ENCODE data around the gene PCDHA2.
"Not testable (repeated sequence)": the region's sequence is repeated elsewhere in the genome, so short reads cannot be mapped to it uniquely, and the experiment has no call there.

Gene PCDHA2

DNA sequence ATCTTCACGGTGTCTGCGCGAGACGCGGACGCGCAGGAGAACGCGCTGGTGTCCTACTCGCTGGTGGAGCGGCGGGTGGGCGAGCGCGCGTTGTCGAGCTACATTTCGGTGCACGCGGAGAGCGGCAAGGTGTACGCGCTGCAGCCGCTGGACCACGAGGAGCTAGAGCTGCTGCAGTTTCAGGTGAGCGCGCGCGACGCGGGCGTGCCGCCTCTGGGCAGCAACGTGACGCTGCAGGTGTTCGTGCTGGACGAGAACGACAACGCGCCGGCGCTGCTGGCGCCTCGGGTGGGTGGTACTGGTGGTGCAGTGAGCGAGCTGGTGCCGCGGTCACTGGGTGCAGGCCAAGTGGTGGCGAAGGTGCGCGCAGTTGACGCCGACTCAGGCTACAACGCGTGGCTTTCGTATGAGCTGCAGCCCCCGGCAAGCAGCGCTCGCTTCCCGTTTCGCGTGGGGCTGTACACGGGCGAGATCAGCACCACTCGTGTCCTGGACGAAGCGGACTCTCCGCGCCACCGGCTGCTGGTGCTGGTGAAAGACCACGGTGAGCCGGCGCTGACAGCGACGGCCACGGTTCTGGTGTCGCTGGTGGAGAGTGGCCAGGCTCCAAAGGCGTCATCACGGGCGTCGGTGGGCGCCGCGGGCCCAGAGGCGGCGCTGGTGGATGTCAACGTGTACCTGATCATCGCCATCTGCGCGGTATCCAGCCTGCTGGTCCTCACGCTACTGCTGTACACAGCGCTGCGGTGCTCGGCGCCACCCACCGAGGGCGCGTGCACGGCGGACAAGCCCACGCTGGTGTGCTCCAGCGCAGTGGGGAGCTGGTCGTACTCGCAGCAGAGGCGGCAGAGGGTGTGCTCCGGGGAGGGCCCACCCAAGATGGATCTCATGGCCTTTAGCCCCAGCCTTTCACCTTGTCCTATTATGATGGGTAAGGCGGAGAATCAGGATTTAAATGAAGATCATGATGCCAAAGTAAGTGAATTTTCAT is 35.2 kb downstream of the PCDHA2 start:
- Mint-ChIP-seq H3K9me3 (peaks cover 16 to 17% of the 10 kb centered on the region in 2 donors), H3K27me3 (peaks cover 35 to 58% of the 10 kb centered on the region in 2 donors)
- not testable (repeated sequence) for H3K4me3 Mint-ChIP-seq

DNA sequence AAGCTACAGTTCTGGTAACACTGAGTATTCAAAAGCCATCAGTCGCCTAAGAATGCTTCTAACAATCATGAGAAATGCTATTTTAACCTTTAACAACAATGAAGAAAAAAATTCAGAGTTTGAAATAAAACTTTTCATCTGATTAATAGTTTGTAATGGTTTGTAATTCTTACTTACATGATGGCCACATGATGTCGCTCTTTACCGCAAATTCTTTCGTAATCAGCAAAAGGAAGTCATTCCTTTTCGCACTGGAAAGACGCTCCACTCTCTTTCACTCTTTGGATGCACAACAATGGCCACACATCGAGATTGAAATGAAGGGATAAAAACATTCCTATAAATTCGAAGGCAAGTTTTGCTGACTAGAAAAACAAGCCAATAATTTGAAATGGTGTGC is 39.3 kb downstream of the PCDHA2 start, which contains the start of gene PCDHA7:
PCDHA7 (plus strand) TSS at position 277 of the 400 bp plus-strand sequence; CDS start at position 392, 115 bp downstream.
- H3K27ac Mint-ChIP-seq = peak within 1 kb of the TSS; percentile 73
- DNase-seq (no peak), ATAC-seq (replicated peaks) (no peak)
- peaks cover 2 to 11% of the 10 kb centered on the region in 2 donors for H3K36me3 Mint-ChIP-seq
- no peak within 1 kb of the TSS for H3K4me3 Mint-ChIP-seq
- H3K27me3 Mint-ChIP-seq = peaks cover 16 to 35% of the 10 kb centered on the region in 2 donors
- H3K4me1 Mint-ChIP-seq = no peaks in the 10 kb centered on the region
- peaks cover 16 to 17% of the 10 kb centered on the region in 2 donors for H3K9me3 Mint-ChIP-seq

More for the DNA sequence above, 35.2 kb downstream of the PCDHA2 start:
- not testable (repeated sequence) for H3K27ac Mint-ChIP-seq; H3K36me3 Mint-ChIP-seq; ATAC-seq (replicated peaks); H3K4me1 Mint-ChIP-seq; DNase-seq

DNA sequence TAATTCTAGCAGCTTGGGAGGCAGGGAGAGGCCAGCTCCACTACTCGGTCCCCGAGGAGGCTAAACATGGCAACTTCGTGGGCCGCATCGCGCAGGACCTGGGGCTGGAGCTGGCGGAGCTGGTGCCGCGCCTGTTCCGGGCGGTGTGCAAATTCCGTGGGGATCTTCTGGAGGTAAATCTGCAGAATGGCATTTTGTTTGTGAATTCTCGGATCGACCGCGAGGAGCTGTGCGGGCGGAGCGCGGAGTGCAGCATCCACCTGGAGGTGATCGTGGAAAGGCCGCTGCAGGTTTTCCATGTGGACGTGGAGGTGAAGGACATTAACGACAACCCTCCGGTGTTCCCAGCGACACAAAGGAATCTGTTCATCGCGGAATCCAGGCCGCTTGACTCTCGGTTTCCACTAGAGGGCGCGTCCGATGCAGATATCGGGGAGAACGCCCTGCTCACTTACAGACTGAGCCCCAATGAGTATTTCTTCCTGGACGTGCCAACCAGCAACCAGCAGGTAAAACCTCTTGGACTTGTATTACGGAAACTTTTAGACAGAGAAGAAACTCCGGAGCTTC is 39.9 kb downstream of the PCDHA2 start:
- H3K9me3 Mint-ChIP-seq = peaks cover 16 to 17% of the 10 kb centered on the region in 2 donors
- peaks cover 2 to 11% of the 10 kb centered on the region in 2 donors for H3K36me3 Mint-ChIP-seq
- H3K4me3 Mint-ChIP-seq; DNase-seq; ATAC-seq (replicated peaks); H3K4me1 Mint-ChIP-seq: not testable (repeated sequence)
- peaks cover 19 to 34% of the 10 kb centered on the region in 2 donors for H3K27me3 Mint-ChIP-seq
- H3K27ac Mint-ChIP-seq = peak overlapping the region; percentile 73

DNA sequence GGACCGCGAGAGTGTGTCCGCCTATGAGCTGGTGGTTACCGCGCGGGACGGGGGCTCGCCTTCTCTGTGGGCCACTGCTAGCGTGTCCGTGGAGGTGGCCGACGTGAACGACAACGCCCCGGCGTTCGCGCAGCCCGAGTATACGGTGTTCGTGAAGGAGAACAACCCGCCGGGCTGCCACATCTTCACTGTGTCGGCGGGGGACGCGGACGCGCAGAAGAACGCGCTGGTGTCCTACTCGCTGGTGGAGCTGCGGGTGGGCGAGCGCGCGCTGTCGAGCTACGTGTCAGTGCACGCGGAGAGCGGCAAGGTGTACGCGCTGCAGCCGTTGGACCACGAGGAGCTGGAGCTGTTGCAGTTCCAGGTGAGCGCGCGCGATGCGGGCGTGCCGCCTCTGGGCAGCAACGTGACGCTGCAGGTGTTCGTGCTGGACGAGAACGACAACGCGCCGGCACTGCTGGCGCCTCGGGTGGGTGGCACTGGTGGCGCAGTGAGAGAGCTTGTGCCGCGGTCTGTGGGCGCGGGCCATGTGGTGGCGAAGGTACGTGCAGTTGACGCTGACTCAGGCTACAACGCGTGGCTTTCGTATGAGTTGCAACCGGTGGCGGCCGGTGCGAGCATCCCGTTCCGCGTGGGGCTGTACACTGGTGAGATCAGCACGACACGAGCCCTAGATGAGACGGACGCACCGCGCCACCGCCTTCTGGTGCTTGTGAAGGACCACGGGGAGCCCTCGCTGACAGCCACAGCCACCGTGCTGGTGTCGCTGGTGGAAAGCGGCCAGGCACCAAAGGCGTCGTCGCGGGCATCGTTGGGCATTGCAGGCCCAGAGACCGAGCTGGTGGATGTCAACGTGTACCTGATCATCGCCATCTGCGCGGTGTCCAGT is 41.2 kb downstream of the PCDHA2 start:
- Mint-ChIP-seq H3K9me3 (peaks cover 16 to 23% of the 10 kb centered on the region in 2 donors), H3K4me1 (no peaks in the 10 kb centered on the region), H3K36me3 (peaks cover 2 to 11% of the 10 kb centered on the region in 2 donors), H3K27ac (peak overlapping the region; percentile 20), H3K4me3 (no peak overlapping the region), H3K27me3 (peaks cover 27 to 42% of the 10 kb centered on the region in 2 donors)
- DNase-seq (no peak), ATAC-seq (replicated peaks) (no peak)

DNA sequence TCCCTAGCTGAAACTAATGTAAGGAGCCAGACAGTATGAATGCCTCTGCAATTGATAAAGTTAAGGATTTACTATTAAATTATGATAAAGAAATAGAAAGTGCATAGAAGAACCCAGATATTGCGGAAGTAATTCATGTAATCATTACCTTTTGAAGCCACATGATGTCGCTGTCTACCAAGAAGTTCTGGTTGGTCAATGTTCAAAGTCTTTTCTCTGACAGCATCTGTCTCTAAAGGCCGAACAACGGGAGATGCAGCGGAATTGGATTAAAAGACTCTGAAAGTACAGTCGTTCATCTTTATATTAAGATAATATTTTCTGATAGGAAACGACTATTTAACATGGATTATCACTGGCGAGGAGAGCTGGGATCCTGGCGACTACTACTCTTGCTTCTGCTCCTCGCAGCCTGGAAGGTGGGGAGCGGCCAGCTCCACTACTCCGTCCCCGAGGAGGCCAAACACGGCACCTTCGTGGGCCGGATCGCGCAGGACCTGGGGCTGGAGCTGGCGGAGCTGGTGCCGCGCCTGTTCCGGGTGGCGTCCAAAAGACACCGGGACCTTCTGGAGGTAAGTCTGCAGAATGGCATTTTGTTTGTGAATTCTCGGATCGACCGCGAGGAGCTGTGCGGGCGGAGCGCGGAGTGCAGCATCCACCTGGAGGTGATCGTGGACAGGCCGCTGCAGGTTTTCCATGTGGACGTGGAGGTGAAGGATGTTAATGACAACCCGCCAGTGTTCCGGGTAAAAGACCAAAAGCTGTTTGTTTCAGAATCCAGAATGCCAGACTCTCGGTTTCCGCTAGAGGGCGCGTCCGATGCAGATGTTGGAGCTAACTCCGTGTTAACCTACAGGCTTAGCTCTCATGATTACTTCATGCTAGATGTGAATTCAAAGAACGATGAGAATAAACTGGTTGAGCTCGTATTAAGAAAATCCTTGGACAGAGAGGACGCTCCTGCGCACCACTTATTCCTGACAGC is 46.6 kb downstream of the PCDHA2 start, which contains the start of gene PCDHA8:
PCDHA8 (plus strand) TSS at position 210 of the 985 bp plus-strand sequence; CDS start at position 345, 135 bp downstream.
- Mint-ChIP-seq H3K9me3 (peaks cover under 1 to 13% of the 10 kb centered on the region in 2 donors), H3K4me1 (no peaks in the 10 kb centered on the region), H3K27ac (no peak within 1 kb of the TSS), H3K4me3 (no peak within 1 kb of the TSS), H3K36me3 (no peaks in the 10 kb centered on the region), H3K27me3 (peaks cover 15 to 27% of the 10 kb centered on the region in 2 donors)
- ATAC-seq (replicated peaks) (no peak), DNase-seq (no peak)

DNA sequence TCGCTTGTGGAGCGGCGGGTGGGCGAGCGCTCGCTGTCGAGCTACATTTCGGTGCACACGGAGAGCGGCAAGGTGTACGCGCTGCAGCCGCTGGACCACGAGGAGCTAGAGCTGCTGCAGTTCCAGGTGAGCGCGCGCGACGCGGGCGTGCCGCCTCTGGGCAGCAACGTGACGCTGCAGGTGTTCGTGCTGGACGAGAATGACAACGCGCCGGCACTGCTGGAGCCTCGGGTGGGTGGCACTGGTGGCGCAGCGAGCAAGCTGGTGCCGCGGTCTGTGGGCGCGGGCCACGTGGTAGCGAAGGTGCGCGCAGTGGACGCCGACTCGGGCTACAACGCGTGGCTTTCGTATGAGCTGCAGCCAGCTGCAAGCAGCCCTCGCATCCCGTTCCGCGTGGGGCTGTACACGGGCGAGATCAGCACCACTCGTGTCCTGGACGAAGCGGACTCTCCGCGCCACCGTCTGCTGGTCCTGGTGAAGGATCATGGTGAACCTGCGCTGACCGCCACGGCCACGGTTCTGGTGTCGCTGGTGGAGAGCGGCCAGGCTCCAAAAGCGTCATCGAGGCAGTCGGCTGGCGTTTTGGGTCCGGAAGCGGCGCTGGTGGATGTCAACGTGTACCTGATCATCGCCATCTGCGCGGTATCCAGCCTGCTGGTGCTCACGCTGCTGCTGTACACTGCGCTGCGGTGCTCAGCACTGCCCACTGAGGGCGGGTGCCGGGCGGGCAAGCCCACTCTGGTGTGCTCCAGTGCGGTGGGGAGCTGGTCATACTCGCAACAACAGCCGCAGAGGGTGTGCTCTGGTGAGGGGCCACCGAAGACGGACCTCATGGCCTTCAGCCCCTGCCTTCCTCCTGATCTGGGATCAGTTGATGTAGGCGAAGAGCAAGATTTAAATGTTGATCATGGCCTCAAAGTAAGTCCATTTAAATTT is 48.4 kb downstream of the PCDHA2 start:
- Mint-ChIP-seq H3K36me3 (no peaks in the 10 kb centered on the region), H3K27ac (no peak overlapping the region), H3K4me3 (no peak overlapping the region), H3K4me1 (no peaks in the 10 kb centered on the region), H3K27me3 (peaks cover 26 to 31% of the 10 kb centered on the region in 2 donors), H3K9me3 (peaks cover 5 to 17% of the 10 kb centered on the region in 2 donors)
- ATAC-seq (replicated peaks) = no peak
- no peak for DNase-seq
